Tibial nerve (tissue), 4 donors: ENCODE measurements around the gene FNDC11.

Source experiments
- CTCF ChIP-seq, 5 experiments: fragments of 200-600 bp in 3 of 5; fragments of 450-650 bp in 2 of 5; sonication (generic) in 3 of 5; IDR thresholded peaks; one replicate each; pipeline ENCODE4 v1.5.1; 2016 to 2019; ENCODE audit warnings: antibody characterized with exemption in 5 of 5, mild to moderate bottlenecking in 3 of 5, moderate library complexity in 2 of 5
- EP300 ChIP-seq, 2 donors: sonication (generic); formaldehyde crosslinking; IDR thresholded peaks; one replicate each; pipeline ENCODE4 v1.6.1; 2017; ENCODE audit warnings: antibody characterized with exemption in 2 of 2, mild to moderate bottlenecking in 1 of 2

DNA sequence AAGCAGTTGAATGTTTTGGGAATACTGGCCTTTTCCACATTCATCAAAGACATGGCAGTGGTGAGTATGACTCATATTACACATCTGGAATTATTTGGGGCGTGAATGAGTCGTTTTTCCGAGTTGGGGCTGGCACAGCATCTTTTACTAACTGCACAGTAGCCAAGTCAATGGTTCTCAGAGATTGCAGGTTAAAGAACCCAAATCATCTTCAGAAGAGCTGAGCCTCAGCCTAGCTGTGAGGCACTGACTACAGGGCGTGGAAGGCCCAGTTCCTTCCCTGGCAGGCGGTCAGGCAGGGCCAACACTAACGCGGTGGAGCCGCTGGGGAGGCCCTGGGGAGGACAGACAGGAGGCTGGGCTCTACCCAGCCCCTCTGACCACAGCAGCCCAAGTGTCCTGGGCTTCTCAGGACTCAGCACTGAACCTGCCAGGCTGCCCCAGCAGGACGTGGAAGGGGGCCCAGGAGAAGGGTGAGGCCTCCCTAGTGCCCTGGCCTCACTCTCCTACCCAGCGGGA, 40.1 kb downstream of the FNDC11 start:
- TF ChIP-seq CTCF (IDR thresholded peaks at IDR 0.05) (no peak), EP300 (IDR thresholded peaks at IDR 0.05) (no peak)
